PFSK-1 (cell line): ENCODE data around the gene CACNA1S.

Source experiments
- FOXP2 ChIP-seq: optimal IDR thresholded peaks from 2 replicates; pipeline ENCODE3; 2011; ENCODE audit warnings: borderline replicate concordance, control low read depth, inconsistent platforms; ENCODE audit not compliant: insufficient read depth; ENCODE audit errors: extremely low read length, extremely low read depth
- POLR2AphosphoS5 ChIP-seq: IDR thresholded peaks from 2 replicates; pipeline ENCODE4 v1.6.1; 2012; ENCODE audit warnings: low read depth, mild to moderate bottlenecking, control low read depth, low read length, moderate library complexity
- REST ChIP-seq, 2 experiments: IDR thresholded peaks; 2 replicates each; pipeline versions ENCODE4 v1.6.1 to v1.8.0; 2011 to 2012; ENCODE audit warnings: low read depth in 2 of 2, low read length in 2 of 2, control low read depth in 1 of 2, inconsistent platforms in 1 of 2, mild to moderate bottlenecking in 1 of 2, moderate library complexity in 1 of 2; ENCODE audit not compliant: insufficient read depth in 1 of 2
- SIN3A ChIP-seq: IDR thresholded peaks from 2 replicates; pipeline ENCODE4 v1.6.1; 2012; ENCODE audit warnings: mild to moderate bottlenecking, low read length, moderate library complexity, borderline replicate concordance; ENCODE audit not compliant: insufficient read depth
- TAF1 ChIP-seq: IDR thresholded peaks from 2 replicates; pipeline ENCODE4 v1.6.1; 2012; ENCODE audit warnings: low read length, control low read depth, borderline replicate concordance; ENCODE audit not compliant: insufficient read depth

GRCh38 chr1:201013031-201013485 lies 99.2 kb downstream of the CACNA1S start:
- TF ChIP-seq SIN3A (no peak), POLR2AphosphoS5 (no peak), TAF1 (no peak), REST (IDR thresholded peaks at IDR 0.05; ENCODE audit: insufficient read depth in 1 of 2, low read depth in 2 of 2, low read length in 2 of 2) (no peak), FOXP2 (no peak)
